Measurements from ENCODE around the gene SPAG9. TPM values are rescaled to one million over a fixed set of nuclear protein-coding genes. Genes with fewer than 3 reads are reported as not detected.
A peak's percentile ranks its signal among the peaks of the same experiment; 100 is the strongest.

The SPAG9 gene
- total and polyA plus RNA-seq, 12 donors, result 20.7 to 65.8 (median 51.6) TPM

- peak overlapping the region in 6 of 10 donors; percentile 13 to 89 (median 43) for H3K27ac ChIP-seq
These were observed 197.8 kb downstream of the SPAG9 start for GRCh38 chr17:50922721-50923405.

GRCh38 chr17:50922107-50922506 lies 198.6 kb downstream of the SPAG9 start:
- Histone ChIP-seq H3K9me3 (no peaks in the 10 kb centered on the region), H3K27me3 (no peaks in the 10 kb centered on the region), H3K36me3 (no peaks in the 10 kb centered on the region), H3K4me1 (peaks cover 27 to 61% (median 48%) of the 10 kb centered on the region in 9 donors), H3K4me3 (no peak overlapping the region), H3K27ac (peak overlapping the region in 4 of 10 donors; percentile 15 to 89 (median 46))
- DNase-seq (no peak), ATAC-seq (no peak)
- WGBS, 2 donors, result 87 to 91% methylated on average over 2 of the region's 2 CpGs
- TF ChIP-seq CTCF (IDR thresholded peaks at IDR 0.05), result no peak
- intact Hi-C loops (cut with DNase I), result no loop called here

More at GRCh38 chr17:50922721-50923405, 197.8 kb downstream of the SPAG9 start:
- Histone ChIP-seq H3K9me3 (no peaks in the 10 kb centered on the region), H3K27me3 (no peaks in the 10 kb centered on the region), H3K4me1 (peaks cover 21 to 54% (median 41%) of the 10 kb centered on the region in 9 donors), H3K4me3 (no peak overlapping the region), H3K36me3 (no peaks in the 10 kb centered on the region)
- DNase-seq, result no peak
- TF ChIP-seq CTCF (IDR thresholded peaks at IDR 0.05), result no peak
- 63 to 66% methylated on average over 6 of the region's 6 CpGs for WGBS, 2 donors
- intact Hi-C loops (cut with DNase I), result no loop called here
- no peak for ATAC-seq

GRCh38 chr17:50920891-50921586 lies 199.6 kb downstream of the SPAG9 start:
- 73 to 79% methylated on average over 16 of the region's 16 CpGs for WGBS, 2 donors
- DNase-seq (no peak), ATAC-seq (no peak)
- H3K36me3 ChIP-seq, result no peaks in the 10 kb centered on the region
- intact Hi-C loops (cut with DNase I), result no loop called here
- no peak overlapping the region for H3K4me3 ChIP-seq
- peaks cover 31 to 72% (median 54%) of the 10 kb centered on the region in 9 donors for H3K4me1 ChIP-seq
- peak overlapping the region in 6 of 10 donors; percentile 31 to 89 (median 85) for H3K27ac ChIP-seq
- H3K27me3 ChIP-seq, result no peaks in the 10 kb centered on the region
- H3K9me3 ChIP-seq, result no peaks in the 10 kb centered on the region
- no peak for TF ChIP-seq CTCF (IDR thresholded peaks at IDR 0.05)

- H3K27ac ChIP-seq, result peak overlapping the region; percentile 69 to 89 (median 80)
- WGBS, 2 donors, result 52 to 64% methylated on average over 8 of the region's 8 CpGs
- peaks cover 31 to 76% (median 54%) of the 10 kb centered on the region in 9 donors for H3K4me1 ChIP-seq
- no peaks in the 10 kb centered on the region for H3K9me3 ChIP-seq
- no peaks in the 10 kb centered on the region for H3K27me3 ChIP-seq
- no peak for TF ChIP-seq CTCF (IDR thresholded peaks at IDR 0.05)
- ATAC-seq (peak in 1 of 8 donors; percentile 0), DNase-seq (no peak)
- no peaks in the 10 kb centered on the region for H3K36me3 ChIP-seq
- no peak overlapping the region for H3K4me3 ChIP-seq
- intact Hi-C loops (cut with DNase I), result no loop called here
These were observed 200.6 kb downstream of the SPAG9 start for GRCh38 chr17:50920041-50920410.
